ENCODE measurements around the gene YAF2. TPM values are rescaled to one million over a fixed set of nuclear protein-coding genes. Genes with fewer than 3 reads are reported as not detected.
"Not testable (repeated sequence)": the region's sequence is repeated elsewhere in the genome, so short reads cannot be mapped to it uniquely, and the experiment has no call there.

Gene YAF2
- total RNA-seq, 1 donor from 2014 or later = 43.6 TPM

- FAIRE-seq = no peak
- no peak for DNase-seq (ENCODE audit: low spot score in 2 of 2)
Measured at GRCh38 chr12:42204362-42204761, 33.7 kb downstream of the YAF2 start.

GRCh38 chr12:42201063-42201462, 37.0 kb downstream of the YAF2 start:
- FAIRE-seq = no peak
- no peak for DNase-seq (ENCODE audit: low spot score in 2 of 2)

GRCh38 chr12:42199007-42199406, 39.0 kb downstream of the YAF2 start:
- FAIRE-seq = no peak

GRCh38 chr12:42196723-42197603, 41.1 kb downstream of the YAF2 start:
- no peak for FAIRE-seq

More at GRCh38 chr12:42199007-42199406, 39.0 kb downstream of the YAF2 start:
- no peak for DNase-seq (ENCODE audit: low spot score in 2 of 2)

GRCh38 chr12:42192686-42193085, 45.4 kb downstream of the YAF2 start:
- DNase-seq (ENCODE audit: low spot score in 2 of 2) (no peak), FAIRE-seq (no peak)

More at GRCh38 chr12:42196723-42197603, 41.1 kb downstream of the YAF2 start:
- DNase-seq (ENCODE audit: low spot score in 2 of 2) = no peak

GRCh38 chr12:42192258-42192657, 45.8 kb downstream of the YAF2 start:
- FAIRE-seq (no peak), DNase-seq (ENCODE audit: low spot score in 2 of 2) (no peak)

- no peak for FAIRE-seq
Measured at GRCh38 chr12:42190376-42190775, 47.7 kb downstream of the YAF2 start.

GRCh38 chr12:42188275-42188674, 49.8 kb downstream of the YAF2 start:
- FAIRE-seq; DNase-seq (ENCODE audit: low spot score in 2 of 2): not testable (repeated sequence)

More at GRCh38 chr12:42190376-42190775, 47.7 kb downstream of the YAF2 start:
- no peak for DNase-seq (ENCODE audit: low spot score in 2 of 2)

- DNase-seq (ENCODE audit: low spot score in 2 of 2) (no peak), FAIRE-seq (no peak)
Measured at GRCh38 chr12:42187799-42188198, 50.2 kb downstream of the YAF2 start.

GRCh38 chr12:42186793-42187192, 51.3 kb downstream of the YAF2 start:
- FAIRE-seq = no peak
- no peak for DNase-seq (ENCODE audit: low spot score in 2 of 2)

- DNase-seq (ENCODE audit: low spot score in 2 of 2) (no peak), FAIRE-seq (no peak)
Measured at GRCh38 chr12:42182394-42182793, 55.7 kb downstream of the YAF2 start.

- DNase-seq (ENCODE audit: low spot score in 2 of 2) (peak in 1 of 2 donors; percentile 5), FAIRE-seq (no peak)
Measured at GRCh38 chr12:42180990-42181596, 57.0 kb downstream of the YAF2 start.

- FAIRE-seq (no peak), DNase-seq (ENCODE audit: low spot score in 2 of 2) (no peak)
Measured at GRCh38 chr12:42178101-42178500, 59.9 kb downstream of the YAF2 start.

- FAIRE-seq (no peak), DNase-seq (ENCODE audit: low spot score in 2 of 2) (no peak)
Measured at GRCh38 chr12:42174978-42175377, 63.1 kb downstream of the YAF2 start.

GRCh38 chr12:42173961-42174521, 64.0 kb downstream of the YAF2 start:
- DNase-seq (ENCODE audit: low spot score in 2 of 2) = no peak
- no peak for FAIRE-seq

GRCh38 chr12:42172441-42173210, 65.4 kb downstream of the YAF2 start:
- no peak for FAIRE-seq

GRCh38 chr12:42167711-42168110, 70.3 kb downstream of the YAF2 start:
- no peak for FAIRE-seq
- DNase-seq (ENCODE audit: low spot score in 2 of 2) = no peak

More at GRCh38 chr12:42172441-42173210, 65.4 kb downstream of the YAF2 start:
- no peak for DNase-seq (ENCODE audit: low spot score in 2 of 2)

GRCh38 chr12:42166501-42166900, 71.5 kb downstream of the YAF2 start:
- FAIRE-seq (no peak), DNase-seq (ENCODE audit: low spot score in 2 of 2) (no peak)

GRCh38 chr12:42163913-42164312, 74.1 kb downstream of the YAF2 start:
- FAIRE-seq = no peak
- DNase-seq (ENCODE audit: low spot score in 2 of 2) = no peak

GRCh38 chr12:42162965-42163364, 75.1 kb downstream of the YAF2 start:
- DNase-seq (ENCODE audit: low spot score in 2 of 2) = no peak
- FAIRE-seq = no peak

GRCh38 chr12:42162193-42162592, 75.9 kb downstream of the YAF2 start:
- no peak for FAIRE-seq
- DNase-seq (ENCODE audit: low spot score in 2 of 2) = no peak
